ENCODE measurements around the gene ELMO1. TPM values are rescaled to one million over a fixed set of nuclear protein-coding genes. Genes with fewer than 3 reads are reported as not detected.

Gene ELMO1
- total and polyA plus RNA-seq, 10 of the 15 experiments (the other 5 are each of a cell fraction or from before 2014, with no cell fraction given): 22.6 to 85.9 (median 56.6) TPM

GRCh38 chr7:37377231-37377630 lies 71.4 kb downstream of the ELMO1 start:
- SMC1A ChIA-PET (ENCODE audit: uncharacterized antibody, unreplicated experiment): no interaction called here
- no peak overlapping the region for H3K4me3 ChIP-seq
- in situ Hi-C loops (cut with MboI) (no loop called here), intact Hi-C loops (cut with micrococcal nuclease; ENCODE audit: unreplicated experiment) (no loop called here)
- RAD21 ChIA-PET (ENCODE audit: unreplicated experiment): no interaction called here
- H3K4me2 ChIP-seq (ENCODE audit: control insufficient read depth, insufficient read depth): no peak overlapping the region
- no peak for FAIRE-seq
- H3K4me1 ChIP-seq (ENCODE audit: control insufficient read depth, insufficient read depth, low read length): no peaks in the 10 kb centered on the region; the same call in 1 of the 2 replicates
- H3K9me3 ChIP-seq (replicated peaks; ENCODE audit: control insufficient read depth, insufficient read depth, low read length): peaks cover 8% of the 10 kb centered on the region; the same call in 2 of the 3 replicates
- no peak overlapping the region for H2AFZ ChIP-seq (ENCODE audit: control insufficient read depth, low read depth, low read length)
- no peaks in the 10 kb centered on the region for H3K36me3 ChIP-seq (ENCODE audit: control insufficient read depth in 2 of 2, insufficient read depth in 2 of 2, low read length in 1 of 2)
- H3K9ac ChIP-seq (ENCODE audit: control insufficient read depth, insufficient read depth, low read length): no peak overlapping the region
- no peak overlapping the region for H3K27ac ChIP-seq (ENCODE audit: control insufficient read depth, insufficient read depth)
- BruUV-seq (replicated peaks): no TSS peak
- no peak for TF ChIP-seq NFYA (IDR thresholded peaks at IDR 0.05; ENCODE audit: borderline replicate concordance, low read depth, low read length)
- TF ChIP-seq CREB1 (IDR thresholded peaks at IDR 0.05; ENCODE audit: low read depth): peak; percentile 12; the same call in 1 of the 2 replicates
- ATAC-seq: no peak
- no peaks in the 10 kb centered on the region for H3K27me3 ChIP-seq (replicated peaks in 1 of 2; ENCODE audit: control insufficient read depth in 2 of 2, insufficient read depth in 2 of 2, low read length in 1 of 2)
- CTCF ChIA-PET: interaction anchor here (0.7 kb wide), 1 partner anchor 130 kb away, joined by 3 read pairs; no protein-coding TSS in a partner anchor
- no peaks in the 10 kb centered on the region for H4K20me1 ChIP-seq (ENCODE audit: control insufficient read depth, insufficient read depth)
- POLR2A ChIA-PET: interaction anchor here (0.6 kb wide), 1 partner anchor 576 kb away, joined by 4 read pairs; no protein-coding TSS in a partner anchor
- H3K79me2 ChIP-seq (ENCODE audit: control insufficient read depth, insufficient read depth, low read length): no peaks in the 10 kb centered on the region
- 9% methylated on average over 5 of the region's 5 CpGs for WGBS (ENCODE audit: insufficient coverage, insufficient replicate concordance, low lambda C conversion rate, missing lambda C conversion rate)
- no peak for DNase-seq (ENCODE audit: low read depth, low spot score)

GRCh38 chr7:37376386-37376785 lies 72.3 kb downstream of the ELMO1 start:
- in situ Hi-C loops (cut with MboI): no loop called here
- intact Hi-C loops (cut with micrococcal nuclease; ENCODE audit: unreplicated experiment): no loop called here
- TF ChIP-seq TBL1XR1 (IDR thresholded peaks at IDR 0.05; ENCODE audit: low read depth, low read length) (no peak), KAT2A (conservative IDR thresholded peaks at IDR 0.05; ENCODE audit: control insufficient read depth, low read depth, low read length) (no peak), NFIC (IDR thresholded peaks at IDR 0.05; ENCODE audit: low read depth, low read length) (no peak), FOXM1 (IDR thresholded peaks at IDR 0.05; ENCODE audit: low read depth, low read length) (no peak), PML (IDR thresholded peaks at IDR 0.05; ENCODE audit: low read length) (no peak), YBX1 (IDR thresholded peaks at IDR 0.05) (no peak), HDGF (IDR thresholded peaks at IDR 0.05) (no peak), DPF2 (IDR thresholded peaks at IDR 0.05) (no peak), HDAC2 (IDR thresholded peaks at IDR 0.05) (no peak), NBN (IDR thresholded peaks at IDR 0.05) (no peak), STAT3 (IDR thresholded peaks at IDR 0.05; ENCODE audit: low read depth, low read length) (no peak), SUZ12 (IDR thresholded peaks at IDR 0.05; ENCODE audit: unreplicated experiment) (no peak), ASH2L (IDR thresholded peaks at IDR 0.05; ENCODE audit: borderline replicate concordance, low read depth) (no peak), ELK1 (IDR thresholded peaks at IDR 0.05; ENCODE audit: low read depth, low read length) (no peak)
- 21% methylated on average over 8 of the region's 8 CpGs for WGBS (ENCODE audit: insufficient coverage, insufficient replicate concordance, low lambda C conversion rate, missing lambda C conversion rate)
- ChIA-PET RAD21 (ENCODE audit: unreplicated experiment) (no interaction called here), CTCF (no interaction called here), POLR2A (no interaction called here), SMC1A (ENCODE audit: uncharacterized antibody, unreplicated experiment) (interaction anchor here (1.0 kb wide), 1 partner anchor 29 kb away, joined by 3 read pairs; no protein-coding TSS in a partner anchor)
- Histone ChIP-seq H3K4me2 (ENCODE audit: control insufficient read depth, insufficient read depth) (no peak overlapping the region), H3K27me3 (replicated peaks in 1 of 2; ENCODE audit: control insufficient read depth in 2 of 2, insufficient read depth in 2 of 2, low read length in 1 of 2) (no peaks in the 10 kb centered on the region), H3K79me2 (ENCODE audit: control insufficient read depth, insufficient read depth, low read length) (no peaks in the 10 kb centered on the region), H3K27ac (ENCODE audit: control insufficient read depth, insufficient read depth) (no peak overlapping the region), H3K4me3 (no peak overlapping the region), H3K36me3 (ENCODE audit: control insufficient read depth in 2 of 2, insufficient read depth in 2 of 2, low read length in 1 of 2) (no peaks in the 10 kb centered on the region), H3K9ac (ENCODE audit: control insufficient read depth, insufficient read depth, low read length) (no peak overlapping the region), H3K4me1 (ENCODE audit: control insufficient read depth, insufficient read depth, low read length) (no peaks in the 10 kb centered on the region; the same call in 1 of the 2 replicates), H2AFZ (ENCODE audit: control insufficient read depth, low read depth, low read length) (no peak overlapping the region), H3K9me3 (replicated peaks; ENCODE audit: control insufficient read depth, insufficient read depth, low read length) (peaks cover 8% of the 10 kb centered on the region; the same call in 2 of the 3 replicates), H4K20me1 (ENCODE audit: control insufficient read depth, insufficient read depth) (no peaks in the 10 kb centered on the region)
- no peak for DNase-seq (ENCODE audit: low read depth, low spot score)
- no peak for FAIRE-seq
- ATAC-seq: no peak
- no TSS peak for BruUV-seq (replicated peaks)

Measured in GM12878 (cell line).